ENCODE data around the gene ZNF253. TPM values are rescaled to one million over a fixed set of nuclear protein-coding genes. Genes with fewer than 3 reads are reported as not detected.
A peak's percentile ranks its signal among the peaks of the same experiment; 100 is the strongest.
"Not testable (repeated sequence)": the region's sequence is repeated elsewhere in the genome, so short reads cannot be mapped to it uniquely, and the experiment has no call there.

The ZNF253 gene
- total RNA-seq, 2 donors from 2014 or later: 19.9 to 20.7 TPM

DNA sequence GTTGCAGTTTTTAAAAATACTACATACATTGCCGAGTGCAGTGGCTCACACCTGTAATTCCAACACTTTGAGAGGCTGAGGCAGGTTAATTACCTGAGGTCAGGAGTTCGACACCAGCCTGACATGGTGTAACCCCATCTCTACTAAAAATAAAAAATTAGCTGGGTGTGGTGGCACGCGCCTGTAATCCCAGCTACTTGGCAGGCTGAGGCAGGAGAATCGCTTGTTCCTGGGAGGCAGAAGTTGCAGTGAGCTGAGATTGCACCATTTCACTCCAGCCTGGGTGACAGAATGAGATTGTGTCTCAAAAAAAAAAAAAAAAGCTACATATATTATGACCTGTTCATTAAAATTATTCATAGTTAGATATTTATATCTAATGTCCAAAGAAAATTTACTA is 4.4 kb downstream of the ZNF253 start:
- DNase-seq (ENCODE audit: low spot score in 2 of 2); H3K9me3 Mint-ChIP-seq; H3K27ac Mint-ChIP-seq; ATAC-seq: not testable (repeated sequence)
- peaks cover 14 to 58% of the 10 kb centered on the region in 2 donors for H3K36me3 Mint-ChIP-seq

- peak; percentile 88 to 95 for ATAC-seq
- Mint-ChIP-seq H3K27ac (peak overlapping the region in 1 of 2 donors; percentile 86), H3K9me3 (peaks cover 0 to 9% of the 10 kb centered on the region in 2 donors), H3K36me3 (peaks cover under 1 to 60% of the 10 kb centered on the region in 2 donors)
- no peak for DNase-seq (ENCODE audit: low spot score in 2 of 2)
Measured at GRCh38 chr19:19871932-19872331, 6.2 kb downstream of the ZNF253 start.

DNA sequence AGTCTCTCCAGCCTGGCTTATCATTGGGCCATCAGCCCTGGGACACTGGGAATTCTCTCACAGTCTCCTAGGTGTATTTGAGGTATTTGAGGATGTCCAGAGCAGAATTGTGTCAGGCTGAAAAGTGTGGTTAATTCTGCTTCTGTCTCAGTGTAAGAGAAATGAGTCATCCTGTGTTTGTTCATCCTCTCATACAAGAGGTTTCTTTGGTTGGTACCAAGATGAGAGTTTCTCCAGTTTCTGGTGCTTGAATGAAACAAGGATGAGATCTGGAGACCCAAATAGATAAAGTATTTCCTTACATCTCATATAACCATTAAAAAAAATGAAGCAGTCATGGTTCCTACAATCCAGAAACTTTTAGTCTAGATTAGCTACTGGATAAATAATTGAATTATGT is 7.7 kb downstream of the ZNF253 start:
- H3K36me3 Mint-ChIP-seq: peaks cover 7 to 63% of the 10 kb centered on the region in 2 donors
- no peak for DNase-seq (ENCODE audit: low spot score in 2 of 2)
- ATAC-seq: peak; percentile 68 to 72
- H3K9me3 Mint-ChIP-seq: peaks cover 0 to 9% of the 10 kb centered on the region in 2 donors
- peak overlapping the region in 1 of 2 donors; percentile 22 for H3K27ac Mint-ChIP-seq

GRCh38 chr19:19877724-19878123 is 12.0 kb downstream of the ZNF253 start:
- Mint-ChIP-seq H3K9me3 (peaks cover 0 to 9% of the 10 kb centered on the region in 2 donors), H3K36me3 (peaks cover 20 to 64% of the 10 kb centered on the region in 2 donors), H3K27ac (no peak overlapping the region)
- DNase-seq (ENCODE audit: low spot score in 2 of 2): no peak
- no peak for ATAC-seq

GRCh38 chr19:19884583-19884982 is 18.9 kb downstream of the ZNF253 start:
- Mint-ChIP-seq H3K27ac (no peak overlapping the region), H3K9me3 (peaks cover 4 to 5% of the 10 kb centered on the region in 2 donors), H3K36me3 (peaks cover 23 to 66% of the 10 kb centered on the region in 2 donors)
- ATAC-seq: no peak
- DNase-seq (ENCODE audit: low spot score in 2 of 2): no peak

- not testable (repeated sequence) for H3K27ac Mint-ChIP-seq; ATAC-seq; DNase-seq (ENCODE audit: low spot score in 2 of 2)
- peaks cover 31 to 66% of the 10 kb centered on the region in 2 donors for H3K36me3 Mint-ChIP-seq
- H3K9me3 Mint-ChIP-seq: peaks cover 15 to 31% of the 10 kb centered on the region in 2 donors
Measured at GRCh38 chr19:19892055-19892941, 26.6 kb downstream of the ZNF253 start.

DNA sequence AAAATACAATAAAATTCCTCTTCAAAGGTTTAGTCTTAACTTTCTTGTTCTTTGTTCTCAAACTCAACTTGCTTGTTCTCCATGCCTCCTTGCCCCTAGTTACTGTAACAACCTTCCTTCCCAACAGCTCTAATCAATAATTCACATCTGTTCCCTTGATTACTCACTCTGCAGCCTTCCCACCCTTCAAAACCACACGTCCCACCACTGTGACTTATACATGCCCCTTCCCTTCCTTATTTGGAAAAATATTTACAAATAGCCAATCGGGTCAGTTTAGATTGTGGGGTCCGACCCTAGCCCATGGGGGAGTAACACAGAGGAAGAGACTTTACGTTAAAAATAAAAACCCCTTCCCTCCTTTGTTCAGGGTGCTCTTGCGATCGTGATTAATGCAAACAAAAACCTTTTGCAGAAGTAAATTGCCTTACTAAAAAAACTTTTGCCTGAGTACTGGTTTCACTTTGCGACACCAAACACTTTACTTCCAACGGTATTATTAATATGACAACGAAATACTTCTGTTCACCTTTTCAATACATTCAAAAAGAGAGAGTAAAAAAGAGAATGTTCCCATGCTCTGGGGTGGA is 34.6 kb downstream of the ZNF253 start:
- peaks cover 51 to 94% of the 10 kb centered on the region in 2 donors for H3K36me3 Mint-ChIP-seq
- peak; percentile 22 to 31 for ATAC-seq
- H3K9me3 Mint-ChIP-seq: peaks cover 19 to 40% of the 10 kb centered on the region in 2 donors
- DNase-seq (ENCODE audit: low spot score in 2 of 2): peak in 1 of 2 donors; percentile 7
- peak overlapping the region; percentile 96 to 97 for H3K27ac Mint-ChIP-seq

DNA sequence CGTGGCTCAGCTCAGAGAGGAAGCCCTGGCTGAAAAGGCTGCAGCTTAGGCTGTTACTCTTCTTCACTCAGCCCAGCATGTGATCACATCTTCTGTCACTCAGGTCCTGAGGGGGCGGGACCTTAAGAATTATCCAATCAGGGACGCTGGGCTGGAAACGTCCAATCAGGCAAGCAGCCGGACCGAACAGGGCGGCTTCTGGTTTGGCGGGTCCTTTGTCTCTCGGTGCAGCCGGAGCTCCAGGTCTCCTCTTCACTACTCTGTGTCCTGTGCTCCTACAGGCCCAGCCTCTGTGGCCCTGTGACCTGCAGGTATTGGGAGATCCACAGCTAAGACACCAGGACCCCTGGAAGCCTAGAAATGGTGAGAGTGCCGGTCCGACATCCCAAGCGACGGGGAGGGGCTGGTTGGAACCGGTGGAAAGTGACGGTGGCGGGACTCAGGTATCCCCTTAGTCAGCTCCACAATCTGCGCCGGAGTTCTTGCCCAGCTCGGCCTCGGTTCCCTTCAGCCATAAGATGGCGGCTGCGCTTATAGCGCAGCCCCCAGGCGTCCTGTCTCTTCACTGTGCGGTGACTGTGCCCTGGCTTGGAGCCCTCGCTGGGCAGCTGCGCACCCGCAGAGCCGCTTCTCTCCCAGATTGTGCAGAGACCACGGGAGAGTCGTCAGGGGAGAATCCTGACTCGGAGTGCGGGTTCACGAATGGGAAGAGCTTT is 35.2 kb downstream of the ZNF253 start, which contains the start of gene ZNF93:
TSS of gene ZNF93 (plus strand) at position 218 of the 716 bp plus-strand sequence. CDS start at position 361, 143 bp downstream.
- Mint-ChIP-seq H3K27ac (peak within 1 kb of the TSS; percentile 96 to 97), H3K36me3 (peaks cover 56 to 94% of the 10 kb centered on the region in 2 donors), H3K9me3 (peaks cover 19 to 40% of the 10 kb centered on the region in 2 donors)
- ATAC-seq (peak; percentile 93 to 94), DNase-seq (ENCODE audit: low spot score in 2 of 2) (peak; percentile 87 to 94)

- not testable (repeated sequence) for DNase-seq (ENCODE audit: low spot score in 2 of 2); H3K9me3 Mint-ChIP-seq; H3K27ac Mint-ChIP-seq
- H3K36me3 Mint-ChIP-seq: peaks cover 29 to 80% of the 10 kb centered on the region in 2 donors
- peak in 1 of 2 donors; percentile 16 for ATAC-seq
Measured at GRCh38 chr19:19907551-19907950, 41.9 kb downstream of the ZNF253 start.

- Mint-ChIP-seq H3K36me3 (peaks cover 17 to 82% of the 10 kb centered on the region in 2 donors), H3K9me3 (no peaks in the 10 kb centered on the region)
- DNase-seq (ENCODE audit: low spot score in 2 of 2): no peak
Measured at GRCh38 chr19:19909654-19910053, 44.0 kb downstream of the ZNF253 start.

DNA sequence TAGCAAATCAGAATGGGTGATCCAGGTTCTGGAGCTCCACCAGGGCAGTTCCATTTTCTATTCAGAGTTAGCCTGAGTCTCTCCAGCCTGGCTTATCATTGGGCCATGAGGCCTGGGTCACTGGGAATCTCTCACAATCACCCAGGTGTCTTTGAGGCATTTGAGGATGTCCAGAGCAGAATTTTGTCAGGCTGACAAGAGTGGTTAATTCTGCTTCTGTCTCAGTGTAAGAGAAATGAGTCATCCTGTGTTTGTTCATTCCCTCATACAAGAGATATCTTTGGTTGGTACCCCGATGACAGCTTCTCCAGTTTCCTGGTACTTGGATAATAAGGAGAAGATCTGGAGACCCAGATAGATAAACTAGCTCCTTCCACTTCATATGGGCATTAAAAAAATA is 45.5 kb downstream of the ZNF253 start:
- Mint-ChIP-seq H3K36me3 (peaks cover 5 to 80% of the 10 kb centered on the region in 2 donors), H3K9me3 (no peaks in the 10 kb centered on the region), H3K27ac (no peak overlapping the region)
- DNase-seq (ENCODE audit: low spot score in 2 of 2) (no peak), ATAC-seq (no peak)

More at GRCh38 chr19:19909654-19910053, 44.0 kb downstream of the ZNF253 start:
- ATAC-seq: no peak
- H3K27ac Mint-ChIP-seq: no peak overlapping the region

GRCh38 chr19:19914596-19914995 is 48.9 kb downstream of the ZNF253 start:
- no peak overlapping the region for H3K27ac Mint-ChIP-seq
- peaks cover 15 to 84% of the 10 kb centered on the region in 2 donors for H3K36me3 Mint-ChIP-seq
- ATAC-seq: no peak
- H3K9me3 Mint-ChIP-seq: peaks cover 0 to 3% of the 10 kb centered on the region in 2 donors
- DNase-seq (ENCODE audit: low spot score in 2 of 2): no peak

GRCh38 chr19:19930417-19930816 is 64.7 kb downstream of the ZNF253 start:
- Mint-ChIP-seq H3K9me3 (peaks cover 19 to 23% of the 10 kb centered on the region in 2 donors), H3K36me3 (peaks cover 49 to 81% of the 10 kb centered on the region in 2 donors)
- H3K27ac Mint-ChIP-seq, ATAC-seq: not testable (repeated sequence)
- DNase-seq (ENCODE audit: low spot score in 2 of 2): peak; percentile 19 to 55

- peaks cover 19 to 23% of the 10 kb centered on the region in 2 donors for H3K9me3 Mint-ChIP-seq
- not testable (repeated sequence) for ATAC-seq; DNase-seq (ENCODE audit: low spot score in 2 of 2)
- H3K36me3 Mint-ChIP-seq: peaks cover 44 to 77% of the 10 kb centered on the region in 2 donors
- peak overlapping the region; percentile 28 to 70 for H3K27ac Mint-ChIP-seq
Measured at GRCh38 chr19:19933432-19934314, 68.0 kb downstream of the ZNF253 start.

GRCh38 chr19:19937403-19937802 is 71.7 kb downstream of the ZNF253 start:
- Mint-ChIP-seq H3K9me3 (peaks cover 37 to 38% of the 10 kb centered on the region in 2 donors), H3K36me3 (peaks cover 47 to 71% of the 10 kb centered on the region in 2 donors), H3K27ac (no peak overlapping the region)
- no peak for ATAC-seq
- no peak for DNase-seq (ENCODE audit: low spot score in 2 of 2)
